Activated CD4-positive, alpha-beta T cell treated with anti-CD3 and anti-CD28 coated beads, Interleukin-2, amount 10 ng/mL, durations not matched to agents 24 days and 14 days (primary cell): ENCODE measurements around the gene FNDC3A. TPM values are rescaled to one million over a fixed set of nuclear protein-coding genes. Genes with fewer than 3 reads are reported as not detected.
"Not testable (repeated sequence)": the region's sequence is repeated elsewhere in the genome, so short reads cannot be mapped to it uniquely, and the experiment has no call there.

Source experiments
- DNase-seq: peaks from one replicate; pipeline ENCODE4 v3.0.0; 2022
- H3K27ac Mint-ChIP-seq: one replicate; pipeline ENCODE4 v1.8.0; 2022; ENCODE audit warnings: mild to moderate bottlenecking, mixed read lengths
- H3K27me3 Mint-ChIP-seq: one replicate; pipeline ENCODE4 v1.8.0; 2022; ENCODE audit warnings: mixed read lengths
- H3K36me3 Mint-ChIP-seq: one replicate; pipeline ENCODE4 v1.8.0; 2022; ENCODE audit warnings: low read depth, mild to moderate bottlenecking, mixed read lengths
- H3K4me1 Mint-ChIP-seq: one replicate; pipeline ENCODE4 v1.8.0; 2021; ENCODE audit warnings: mixed read lengths
- H3K4me3 Mint-ChIP-seq: one replicate; pipeline ENCODE4 v1.8.0; 2022; ENCODE audit warnings: mild to moderate bottlenecking, moderate library complexity, mixed read lengths
- H3K9me3 Mint-ChIP-seq: one replicate; pipeline ENCODE4 v1.8.0; 2021; ENCODE audit warnings: mixed read lengths
- intact Hi-C: fragments of 100-400 bp; cut with micrococcal nuclease; formaldehyde crosslinking; loops from one replicate; pipeline ENCODE4 v1.15.1; 2023
- total RNA-seq: library from RNA; stranded (reverse); gene quantifications from 2 replicates; pipeline ENCODE4 v1.2.3, GENCODE V29; 2022

Gene FNDC3A
- total RNA-seq, 1 donor from 2014 or later, result 23.5 TPM

DNA sequence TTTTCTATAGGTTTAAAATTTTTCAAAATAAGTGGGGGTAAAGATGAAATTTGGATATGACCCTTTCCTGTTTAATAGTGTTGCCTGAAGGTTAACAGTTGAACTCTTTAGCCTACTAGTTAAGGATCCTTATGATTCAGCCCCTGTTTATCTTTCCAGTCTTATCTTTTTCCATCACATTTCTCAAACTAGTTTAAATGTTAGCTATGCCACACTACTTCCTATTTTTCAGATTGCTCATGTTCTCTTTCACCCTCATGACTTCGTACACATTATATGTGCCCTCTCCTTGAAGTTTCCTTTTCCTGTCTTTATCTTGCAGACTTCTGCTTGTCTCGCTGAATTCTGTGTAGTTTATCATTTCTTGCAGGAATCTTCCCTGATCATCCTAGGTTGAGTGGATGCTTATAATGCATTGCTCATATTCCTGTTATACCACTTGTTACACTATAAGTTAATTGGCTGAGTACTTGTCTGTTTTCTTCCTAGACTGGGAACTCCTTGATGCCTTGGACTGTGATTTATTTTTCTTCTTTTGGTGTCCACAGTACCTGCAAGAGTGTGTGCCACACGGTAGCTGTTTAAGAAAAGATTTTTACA, 86.7 kb downstream of the FNDC3A start:
- Mint-ChIP-seq H3K27me3 (no peaks in the 10 kb centered on the region), H3K4me3 (no peak overlapping the region), H3K36me3 (peaks cover 6% of the 10 kb centered on the region), H3K9me3 (no peaks in the 10 kb centered on the region), H3K4me1 (peaks cover 5% of the 10 kb centered on the region), H3K27ac (no peak overlapping the region)
- no peak for DNase-seq
- intact Hi-C loops, result no loop called here

- Mint-ChIP-seq H3K27ac (no peak overlapping the region), H3K9me3 (no peaks in the 10 kb centered on the region), H3K4me1 (peaks cover 5% of the 10 kb centered on the region), H3K4me3 (no peak overlapping the region), H3K36me3 (peaks cover 4% of the 10 kb centered on the region), H3K27me3 (no peaks in the 10 kb centered on the region)
- DNase-seq, result no peak
- intact Hi-C loops, result no loop called here
Observed at GRCh38 chr13:49063011-49063410, 87.3 kb downstream of the FNDC3A start.

GRCh38 chr13:49063497-49063896, 87.8 kb downstream of the FNDC3A start:
- peaks cover 5% of the 10 kb centered on the region for H3K4me1 Mint-ChIP-seq
- no peak overlapping the region for H3K27ac Mint-ChIP-seq
- peaks cover 2% of the 10 kb centered on the region for H3K36me3 Mint-ChIP-seq
- no peak overlapping the region for H3K4me3 Mint-ChIP-seq
- intact Hi-C loops, result no loop called here
- no peaks in the 10 kb centered on the region for H3K27me3 Mint-ChIP-seq
- no peak for DNase-seq
- peaks cover under 1% of the 10 kb centered on the region for H3K9me3 Mint-ChIP-seq

GRCh38 chr13:49064476-49064875, 88.8 kb downstream of the FNDC3A start:
- H3K27ac Mint-ChIP-seq, result no peak overlapping the region
- H3K9me3 Mint-ChIP-seq, result peaks cover 5% of the 10 kb centered on the region
- no peaks in the 10 kb centered on the region for H3K27me3 Mint-ChIP-seq
- no peak for DNase-seq
- intact Hi-C loops, result no loop called here
- H3K4me1 Mint-ChIP-seq, result peaks cover 5% of the 10 kb centered on the region
- no peak overlapping the region for H3K4me3 Mint-ChIP-seq
- peaks cover 6% of the 10 kb centered on the region for H3K36me3 Mint-ChIP-seq

DNA sequence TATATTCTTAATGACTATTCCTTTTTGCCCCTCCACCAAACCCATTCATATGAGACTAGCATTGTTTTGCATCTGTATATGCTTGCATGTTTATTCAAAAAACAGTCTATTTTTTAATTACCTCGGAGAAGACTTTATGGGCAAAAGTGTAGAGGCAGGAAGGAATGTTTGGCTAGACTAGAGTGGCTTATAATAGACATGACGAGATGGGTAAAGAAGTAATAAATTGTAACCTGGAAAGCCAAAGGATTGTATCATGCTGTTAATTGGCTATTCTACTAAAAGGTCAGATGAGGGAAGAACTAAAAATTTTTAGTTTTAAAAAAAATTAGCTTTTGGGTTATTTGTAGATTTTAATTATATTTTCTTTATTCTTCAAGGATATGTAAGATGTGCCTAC, 91.1 kb downstream of the FNDC3A start:
- Mint-ChIP-seq H3K4me3 (no peak overlapping the region), H3K27ac (no peak overlapping the region), H3K36me3 (peaks cover 14% of the 10 kb centered on the region), H3K4me1 (peaks cover 3% of the 10 kb centered on the region), H3K27me3 (no peaks in the 10 kb centered on the region), H3K9me3 (peaks cover 5% of the 10 kb centered on the region)
- no peak for DNase-seq
- intact Hi-C loops, result no loop called here

DNA sequence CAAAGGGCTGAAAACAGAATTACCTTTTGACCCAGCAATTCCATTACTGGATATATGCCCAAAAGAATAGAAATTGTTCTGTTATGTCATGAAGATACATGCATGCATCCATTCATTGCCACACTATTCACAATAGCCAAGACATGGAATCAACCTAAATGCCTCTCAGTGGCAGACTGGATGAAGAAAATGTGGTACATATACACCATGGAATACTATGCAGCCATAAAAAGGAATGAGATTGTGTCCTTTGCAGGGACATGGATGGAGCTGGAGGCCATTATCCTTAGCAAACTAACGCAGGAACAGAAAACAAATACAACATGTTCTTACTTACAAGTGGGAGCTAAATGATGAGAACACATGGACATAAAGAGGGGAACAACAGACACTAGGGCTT, 92.8 kb downstream of the FNDC3A start:
- H3K4me1 Mint-ChIP-seq, DNase-seq, H3K4me3 Mint-ChIP-seq, H3K27ac Mint-ChIP-seq, H3K27me3 Mint-ChIP-seq, intact Hi-C loops, H3K9me3 Mint-ChIP-seq: not testable (repeated sequence)
- H3K36me3 Mint-ChIP-seq, result peaks cover 14% of the 10 kb centered on the region

GRCh38 chr13:49070021-49070420, 94.3 kb downstream of the FNDC3A start:
- H3K9me3 Mint-ChIP-seq, H3K27me3 Mint-ChIP-seq, DNase-seq, H3K4me1 Mint-ChIP-seq, H3K27ac Mint-ChIP-seq, intact Hi-C loops, H3K4me3 Mint-ChIP-seq: not testable (repeated sequence)
- H3K36me3 Mint-ChIP-seq, result peaks cover 14% of the 10 kb centered on the region

DNA sequence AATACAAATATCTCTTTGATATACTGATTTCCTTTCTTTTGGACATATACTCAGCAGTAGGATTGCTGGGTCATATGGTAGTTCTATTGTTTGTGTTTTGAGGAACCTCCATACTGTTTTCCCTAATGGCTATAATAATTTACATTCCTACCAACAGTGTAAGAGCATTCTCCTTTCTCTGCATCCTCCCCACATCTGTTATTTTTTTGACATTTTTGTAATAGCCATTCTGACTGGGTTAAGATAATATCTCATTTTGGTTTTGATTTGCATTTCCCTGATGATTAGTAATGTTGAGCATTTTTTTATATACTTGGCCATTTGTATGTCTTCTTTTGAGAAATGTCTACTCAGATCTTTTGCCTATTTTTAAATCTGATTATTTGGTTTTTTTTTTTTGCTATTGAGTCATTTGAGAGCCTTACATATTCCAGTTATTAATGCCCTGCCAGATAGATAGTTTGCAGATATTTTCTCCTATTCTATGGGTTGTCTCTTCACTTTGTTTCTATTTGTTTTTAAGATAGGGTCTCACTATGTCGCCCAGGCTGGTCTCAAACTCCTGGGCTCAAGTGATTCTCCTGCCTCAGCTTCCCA, 95.7 kb downstream of the FNDC3A start:
- Mint-ChIP-seq H3K27ac (no peak overlapping the region), H3K27me3 (no peaks in the 10 kb centered on the region), H3K4me1 (no peaks in the 10 kb centered on the region), H3K9me3 (peaks cover 5% of the 10 kb centered on the region), H3K36me3 (peaks cover 17% of the 10 kb centered on the region), H3K4me3 (no peak overlapping the region)
- DNase-seq, result no peak
- intact Hi-C loops, result no loop called here

DNA sequence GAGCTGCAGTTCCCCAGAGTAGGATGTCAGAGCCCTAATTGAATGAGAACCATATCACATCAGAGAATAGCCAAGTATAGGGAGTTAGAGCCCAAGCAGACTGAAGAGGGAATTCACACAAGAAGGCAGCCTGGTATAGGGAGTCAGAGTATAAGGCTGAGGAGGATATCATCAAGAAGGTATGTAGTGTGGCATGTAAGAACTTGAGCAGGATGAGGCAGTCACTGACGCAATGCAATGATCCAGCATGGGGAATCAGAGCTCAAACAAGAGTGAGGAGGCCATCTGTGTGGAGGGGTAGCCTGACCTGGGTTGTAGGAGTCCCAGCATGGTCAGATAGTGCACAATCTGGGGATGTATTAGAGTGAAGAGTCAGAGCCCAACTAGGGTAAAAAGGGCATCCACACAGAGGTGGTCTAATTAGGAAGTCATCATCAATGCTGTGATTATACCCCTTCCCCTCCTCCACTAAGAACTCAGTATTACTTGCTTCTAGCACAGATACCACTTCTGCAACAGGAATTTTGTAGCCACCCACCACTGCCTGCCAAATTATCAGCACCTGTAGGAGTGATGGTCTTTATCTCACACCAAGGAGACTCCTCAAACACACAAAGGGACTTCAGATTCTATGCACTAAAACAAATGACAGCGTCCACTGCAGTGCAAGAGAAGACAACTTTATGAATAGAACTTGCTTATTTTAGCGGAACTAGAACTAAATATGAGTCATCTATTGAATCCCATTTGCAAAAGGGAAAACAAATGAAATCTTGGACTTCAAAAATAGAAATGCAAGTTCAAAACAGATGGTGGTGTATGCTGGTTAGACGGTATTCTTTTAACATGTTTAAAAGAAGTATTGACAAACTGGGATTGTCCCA, 107.2 kb downstream of the FNDC3A start:
- intact Hi-C loops, result no loop called here
- Mint-ChIP-seq H3K36me3 (peaks cover 15% of the 10 kb centered on the region), H3K9me3 (peaks cover 4% of the 10 kb centered on the region), H3K27ac (no peak overlapping the region), H3K4me3 (no peak overlapping the region), H3K4me1 (peaks cover 7% of the 10 kb centered on the region), H3K27me3 (no peaks in the 10 kb centered on the region)
- DNase-seq, result no peak

- H3K27me3 Mint-ChIP-seq, result no peaks in the 10 kb centered on the region
- intact Hi-C loops, result no loop called here
Observed at GRCh38 chr13:49084961-49085360, 109.2 kb downstream of the FNDC3A start.

GRCh38 chr13:49086722-49087121, 111.0 kb downstream of the FNDC3A start:
- no peak for DNase-seq
- Mint-ChIP-seq H3K27ac (no peak overlapping the region), H3K4me3 (no peak overlapping the region), H3K36me3 (peaks cover 5% of the 10 kb centered on the region), H3K4me1 (no peaks in the 10 kb centered on the region), H3K27me3 (no peaks in the 10 kb centered on the region), H3K9me3 (no peaks in the 10 kb centered on the region)
- intact Hi-C loops, result no loop called here

More at GRCh38 chr13:49084961-49085360, 109.2 kb downstream of the FNDC3A start:
- peaks cover 4% of the 10 kb centered on the region for H3K4me1 Mint-ChIP-seq
- peaks cover 11% of the 10 kb centered on the region for H3K36me3 Mint-ChIP-seq
- DNase-seq, result no peak
- H3K27ac Mint-ChIP-seq, result no peak overlapping the region
- no peak overlapping the region for H3K4me3 Mint-ChIP-seq
- no peaks in the 10 kb centered on the region for H3K9me3 Mint-ChIP-seq

DNA sequence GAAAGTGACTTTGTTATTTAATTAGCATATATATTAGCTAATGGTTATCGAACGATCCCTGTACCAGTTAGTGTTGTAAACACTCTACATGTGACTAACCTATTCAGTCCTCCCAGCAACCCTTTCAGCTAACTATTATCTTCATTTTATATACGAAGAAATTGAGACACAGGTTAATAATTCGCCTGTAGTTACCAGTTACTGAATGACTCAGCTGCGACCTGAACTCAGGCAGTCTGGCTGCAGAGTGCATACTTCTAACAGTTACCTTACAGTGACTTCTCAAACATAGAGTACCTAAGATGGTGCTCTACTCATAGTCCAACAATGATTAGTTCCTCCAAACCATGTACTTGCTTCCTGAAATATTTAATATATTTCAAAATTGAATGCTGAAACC, 117.7 kb downstream of the FNDC3A start:
- Mint-ChIP-seq H3K36me3 (peaks cover 6% of the 10 kb centered on the region), H3K27ac (no peak overlapping the region), H3K4me1 (peaks cover 11% of the 10 kb centered on the region), H3K9me3 (no peaks in the 10 kb centered on the region), H3K4me3 (no peak overlapping the region), H3K27me3 (no peaks in the 10 kb centered on the region)
- DNase-seq, result no peak
- intact Hi-C loops, result no loop called here

- peaks cover 13% of the 10 kb centered on the region for H3K4me1 Mint-ChIP-seq
- intact Hi-C loops, result no loop called here
- H3K27ac Mint-ChIP-seq, result no peak overlapping the region
- peaks cover 3% of the 10 kb centered on the region for H3K36me3 Mint-ChIP-seq
- no peaks in the 10 kb centered on the region for H3K27me3 Mint-ChIP-seq
- H3K4me3 Mint-ChIP-seq, result no peak overlapping the region
- DNase-seq, result no peak
- no peaks in the 10 kb centered on the region for H3K9me3 Mint-ChIP-seq
Observed at GRCh38 chr13:49097374-49097773, 121.7 kb downstream of the FNDC3A start.

DNA sequence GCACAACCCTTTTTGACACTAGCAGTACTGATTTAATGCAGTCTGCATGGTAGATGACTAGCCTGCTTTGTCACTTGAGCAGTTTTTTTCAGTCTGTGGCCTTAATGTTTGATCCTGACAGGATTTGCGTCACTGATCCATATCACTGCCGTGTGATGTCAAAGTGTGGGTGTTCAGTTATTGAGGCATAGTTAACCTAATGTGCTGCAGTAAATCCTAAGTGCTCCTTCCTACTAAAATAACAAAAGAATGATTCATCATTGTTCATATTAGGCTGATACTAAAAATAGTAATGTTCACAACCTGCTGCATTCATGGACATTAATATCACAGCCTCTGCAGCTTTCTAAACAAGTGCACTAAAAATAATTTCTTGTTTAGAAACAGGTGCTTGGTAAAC, 122.5 kb downstream of the FNDC3A start:
- Mint-ChIP-seq H3K27me3 (no peaks in the 10 kb centered on the region), H3K9me3 (no peaks in the 10 kb centered on the region), H3K36me3 (peaks cover 2% of the 10 kb centered on the region), H3K4me3 (no peak overlapping the region), H3K27ac (no peak overlapping the region), H3K4me1 (peaks cover 13% of the 10 kb centered on the region)
- intact Hi-C loops, result no loop called here
- DNase-seq, result no peak
